CD14-positive monocyte (primary cell): Measurements from ENCODE around the gene CFAP70. TPM values are rescaled to one million over a fixed set of nuclear protein-coding genes. Genes with fewer than 3 reads are reported as not detected.
A peak's percentile ranks its signal among the peaks of the same experiment; 100 is the strongest.

Experiments
- DNase-seq, 3 donors: peaks; one replicate each; pipeline ENCODE4 v3.0.0-alpha.2; 2011 to 2022
- H2AFZ ChIP-seq: 2 replicates; pipeline ENCODE4 v1.6.0; 2012; ENCODE audit warnings: mild to moderate bottlenecking, low read depth, low read length, inconsistent platforms; ENCODE audit not compliant: insufficient read depth, poor library complexity, severe bottlenecking
- H3K27ac ChIP-seq, 2 donors: 1 replicate in 1 of 2; 2 replicates in 1 of 2; pipeline ENCODE4 v1.5.1; 2012 to 2013; ENCODE audit warnings: low read length in 2 of 2, control low read depth in 1 of 2, inconsistent platforms in 1 of 2, low read depth in 1 of 2, mild to moderate bottlenecking in 1 of 2
- H3K27me3 ChIP-seq, 2 donors: one replicate each; pipeline versions ENCODE4 v1.6.0 to v1.6.1; 2011 to 2013; ENCODE audit warnings: low read length in 2 of 2; ENCODE audit not compliant: control insufficient read depth in 2 of 2, insufficient read depth in 2 of 2
- H3K36me3 ChIP-seq, 2 donors: replicated peaks in 1 of 2; 1 replicate in 1 of 2; 2 replicates in 1 of 2; pipeline versions ENCODE4 v1.5.1 to v1.6.1; 2012 to 2013; ENCODE audit warnings: low read length in 2 of 2, control low read depth in 1 of 2, inconsistent platforms in 1 of 2, mild to moderate bottlenecking in 1 of 2; ENCODE audit not compliant: insufficient read depth in 2 of 2, control insufficient read depth in 1 of 2
- H3K4me1 ChIP-seq, 2 donors: 1 replicate in 1 of 2; 2 replicates in 1 of 2; pipeline versions ENCODE4 v1.5.1 to v1.6.1; 2012 to 2013; ENCODE audit warnings: low read length in 2 of 2, control low read depth in 1 of 2, inconsistent platforms in 1 of 2, mild to moderate bottlenecking in 1 of 2, moderate library complexity in 1 of 2; ENCODE audit not compliant: insufficient read depth in 2 of 2, control insufficient read depth in 1 of 2
- H3K4me2 ChIP-seq: replicated peaks from 2 replicates; pipeline ENCODE3; 2012; ENCODE audit warnings: low read length, moderate library complexity, mild to moderate bottlenecking; ENCODE audit not compliant: poor library complexity, severe bottlenecking; ENCODE audit errors: extremely low read depth
- H3K4me3 ChIP-seq, 3 experiments: fragments of 200-600 bp in 1 of 3; sonication (generic) in 1 of 3; replicated peaks in 1 of 3; 1 replicate in 2 of 3; 2 replicates in 1 of 3; pipeline ENCODE4 v1.5.1; 2011 to 2013; ENCODE audit warnings: low read length in 3 of 3, mild to moderate bottlenecking in 3 of 3, control low read depth in 2 of 3, low read depth in 2 of 3, inconsistent platforms in 1 of 3, moderate library complexity in 1 of 3
- H3K79me2 ChIP-seq: 2 replicates; pipeline ENCODE4 v1.6.0; 2012; ENCODE audit warnings: mild to moderate bottlenecking, control low read depth, inconsistent platforms, low read length, moderate library complexity; ENCODE audit not compliant: insufficient read depth
- H3K9ac ChIP-seq: 2 replicates; pipeline ENCODE4 v1.6.0; 2017; ENCODE audit warnings: low read length, mild to moderate bottlenecking; ENCODE audit not compliant: insufficient read depth, poor library complexity, severe bottlenecking
- H3K9me3 ChIP-seq, 2 donors: replicated peaks in 1 of 2; 1 replicate in 1 of 2; 2 replicates in 1 of 2; pipeline versions ENCODE4 v1.5.1 to v1.6.1; 2012 to 2013; ENCODE audit warnings: low read length in 2 of 2, control low read depth in 1 of 2; ENCODE audit not compliant: control insufficient read depth in 1 of 2, insufficient read depth in 1 of 2
- H4K20me1 ChIP-seq: 2 replicates; pipeline ENCODE4 v1.6.0; 2012; ENCODE audit warnings: mild to moderate bottlenecking, low read length, control low read depth, moderate library complexity; ENCODE audit not compliant: insufficient read depth
- H3K27ac Mint-ChIP-seq, 7 donors: one replicate each; pipeline ENCODE4 v1.8.0; 2020; ENCODE audit warnings: mild to moderate bottlenecking in 7 of 7, mixed read lengths in 7 of 7, moderate library complexity in 6 of 7, inconsistent platforms in 2 of 7
- H3K27me3 Mint-ChIP-seq, 3 donors: one replicate each; pipeline ENCODE4 v1.8.0; 2021 to 2022; ENCODE audit warnings: low read depth in 3 of 3, mild to moderate bottlenecking in 3 of 3, mixed read lengths in 3 of 3, moderate library complexity in 3 of 3, inconsistent platforms in 1 of 3
- H3K36me3 Mint-ChIP-seq, 2 donors: one replicate each; pipeline ENCODE4 v1.8.0; 2020; ENCODE audit warnings: mixed read lengths in 2 of 2, inconsistent platforms in 1 of 2, mild to moderate bottlenecking in 1 of 2
- H3K4me1 Mint-ChIP-seq: one replicate; pipeline ENCODE4 v1.8.0; 2020; ENCODE audit warnings: mild to moderate bottlenecking, mixed read lengths
- H3K4me3 Mint-ChIP-seq, 2 donors: one replicate each; pipeline ENCODE4 v1.8.0; 2020; ENCODE audit warnings: mild to moderate bottlenecking in 2 of 2, mixed read lengths in 2 of 2, moderate library complexity in 1 of 2
- H3K9me3 Mint-ChIP-seq, 7 donors: one replicate each; pipeline ENCODE4 v1.8.0; 2020 to 2022; ENCODE audit warnings: mixed read lengths in 7 of 7, mild to moderate bottlenecking in 6 of 7, moderate library complexity in 6 of 7, inconsistent platforms in 2 of 7
- CTCF ChIP-seq: fragments of 200-600 bp; IDR thresholded peaks from one replicate; pipeline ENCODE4 v1.8.0; 2022; ENCODE audit warnings: antibody characterized with exemption, mild to moderate bottlenecking
- WGBS: methylation state at CpG from one replicate; pipeline ENCODE4 v1.1.5; 2013; ENCODE audit warnings: missing lambda C conversion rate; ENCODE audit not compliant: insufficient coverage; 5-methylcytosine and 5-hydroxymethylcytosine counted together
- intact Hi-C, 2 donors: fragments of 100-400 bp; cut with micrococcal nuclease; formaldehyde crosslinking; loops; one replicate each; pipeline versions ENCODE4 v1.15.0 to v1.15.1; 2023
- polyA plus RNA-seq, 3 donors: library from polyadenylated mRNA; depleted of rRNA in 1 of 3; unstranded in 2 of 3; stranded (reverse) in 1 of 3; fragments of 300-500 nt in 2 of 3; fragments of >200 nt in 1 of 3; fragmentation: Illumina TruSeq in 2 of 3; gene quantifications; 1 replicate in 2 of 3; 2 replicates in 1 of 3; pipeline ENCODE4 v1.2.3, GENCODE V29; 2012 to 2021

Gene CFAP70
- polyA plus RNA-seq, 3 donors: 0.13 to 1.1 TPM; not detected in 1

- no peaks in the 10 kb centered on the region for H4K20me1 ChIP-seq
- no peaks in the 10 kb centered on the region for H3K9me3 ChIP-seq
- peak; percentile 6 to 43 (median 20) for DNase-seq
- no peaks in the 10 kb centered on the region for H3K9me3 Mint-ChIP-seq
- no peak overlapping the region for H3K4me3 ChIP-seq
- intact Hi-C loops: no loop called here
- H3K4me3 Mint-ChIP-seq: no peak overlapping the region
- no peaks in the 10 kb centered on the region for H3K27me3 ChIP-seq
- peak overlapping the region in 1 of 2 donors; percentile 62 for H3K27ac ChIP-seq
- no peak overlapping the region for H3K9ac ChIP-seq
- no peaks in the 10 kb centered on the region for H3K27me3 Mint-ChIP-seq
- no peak overlapping the region for H2AFZ ChIP-seq
- H3K79me2 ChIP-seq: no peaks in the 10 kb centered on the region
- H3K4me1 ChIP-seq: peaks cover 28 to 29% of the 10 kb centered on the region in 2 donors
- no peak overlapping the region for H3K4me2 ChIP-seq
- peak overlapping the region in 5 of 7 donors; percentile 50 to 84 (median 55) for H3K27ac Mint-ChIP-seq
- no peak for TF ChIP-seq CTCF
- H3K36me3 Mint-ChIP-seq: peaks cover 17 to 36% of the 10 kb centered on the region in 2 donors
- H3K36me3 ChIP-seq: peaks cover 12 to 23% of the 10 kb centered on the region in 2 donors
- peaks cover 32% of the 10 kb centered on the region for H3K4me1 Mint-ChIP-seq
- WGBS: 36% methylated on average over 2 of the region's 3 CpGs
Measured at GRCh38 chr10:73228247-73228646, 130.4 kb downstream of the CFAP70 start.

- no peaks in the 10 kb centered on the region for H4K20me1 ChIP-seq
- peaks cover 32% of the 10 kb centered on the region for H3K4me1 Mint-ChIP-seq
- H3K36me3 Mint-ChIP-seq: peaks cover 22 to 31% of the 10 kb centered on the region in 2 donors
- no peak for DNase-seq
- no peak overlapping the region for H3K9ac ChIP-seq
- H3K9me3 ChIP-seq: no peaks in the 10 kb centered on the region
- H2AFZ ChIP-seq: no peak overlapping the region
- H3K79me2 ChIP-seq: no peaks in the 10 kb centered on the region
- H3K4me1 ChIP-seq: peaks cover 28 to 29% of the 10 kb centered on the region in 2 donors
- TF ChIP-seq CTCF: no peak
- no peak overlapping the region for H3K4me3 ChIP-seq
- intact Hi-C loops: no loop called here
- H3K4me3 Mint-ChIP-seq: no peak overlapping the region
- H3K9me3 Mint-ChIP-seq: no peaks in the 10 kb centered on the region
- H3K27ac Mint-ChIP-seq: no peak overlapping the region
- no peaks in the 10 kb centered on the region for H3K27me3 Mint-ChIP-seq
- H3K36me3 ChIP-seq: peaks cover 5 to 7% of the 10 kb centered on the region in 2 donors
- H3K4me2 ChIP-seq: no peak overlapping the region
- no peaks in the 10 kb centered on the region for H3K27me3 ChIP-seq
- H3K27ac ChIP-seq: no peak overlapping the region
Measured at GRCh38 chr10:73226663-73227062, 132.0 kb downstream of the CFAP70 start.
